Stimulated activated CD8-positive, alpha-beta memory T cell treated with anti-CD3 and anti-CD28 coated beads, Interleukin-4, amount 100 ng/mL, for 48 hours (primary cell): ENCODE data around the gene CPLX1.
A peak's percentile ranks its signal among the peaks of the same experiment; 100 is the strongest.
"Not testable (repeated sequence)": the region's sequence is repeated elsewhere in the genome, so short reads cannot be mapped to it uniquely, and the experiment has no call there.

ENCODE experiments used
- DNase-seq: peaks from one replicate; pipeline ENCODE4 v3.0.0-alpha.2; 2020

CPLX1 gene

DNA sequence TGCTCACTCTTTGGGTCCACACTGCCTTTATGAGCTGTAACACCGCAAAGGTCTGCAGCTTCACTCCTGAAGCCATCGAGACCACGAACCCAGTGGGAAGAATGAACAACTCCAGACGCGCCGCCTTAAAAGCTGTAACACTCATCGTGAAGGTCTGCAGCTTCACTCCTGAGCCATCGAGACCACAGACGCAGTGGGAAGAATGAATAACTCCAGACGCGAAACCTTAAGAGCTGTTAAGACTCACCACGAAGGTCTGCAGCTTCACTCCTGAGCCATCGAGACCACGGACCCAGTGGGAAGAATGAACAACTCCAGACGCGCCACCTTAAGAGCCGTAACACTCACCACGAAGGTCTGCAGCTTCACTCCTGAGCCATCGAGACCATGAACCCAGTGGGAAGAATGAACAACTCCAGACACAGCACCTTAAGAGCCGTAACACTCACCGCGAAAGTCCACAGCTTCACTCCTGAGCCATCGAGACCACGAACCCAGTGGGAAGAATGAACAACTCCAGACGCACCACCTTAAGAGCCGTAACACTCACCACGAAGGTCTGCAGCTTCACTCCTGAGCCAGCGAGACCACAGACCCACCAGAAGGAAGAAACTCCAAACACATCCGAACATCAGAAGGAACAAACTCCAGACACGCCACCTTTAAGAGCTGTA is 51.4 kb downstream of the CPLX1 start:
- not testable (repeated sequence) for DNase-seq

DNA sequence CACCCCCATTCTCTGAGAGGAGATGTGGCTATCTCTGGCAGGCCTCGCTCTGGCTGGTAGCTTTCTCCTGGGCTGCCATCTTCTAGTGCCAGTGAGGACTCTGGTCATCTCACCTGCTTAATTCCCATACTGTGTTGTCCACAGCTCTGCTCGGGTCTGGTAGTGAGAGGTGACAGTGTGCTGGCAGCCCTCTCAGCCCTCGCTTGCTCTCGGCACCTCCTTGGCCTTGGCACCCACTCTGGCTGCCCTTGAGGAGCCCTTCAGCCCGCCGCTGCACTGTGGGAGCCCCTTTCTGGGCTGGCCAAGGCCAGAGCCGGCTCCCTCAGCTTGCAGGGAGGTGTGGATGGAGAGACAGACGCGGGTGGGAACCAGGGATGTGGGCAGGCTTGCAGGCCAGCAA is 52.7 kb downstream of the CPLX1 start:
- DNase-seq: no peak

DNA sequence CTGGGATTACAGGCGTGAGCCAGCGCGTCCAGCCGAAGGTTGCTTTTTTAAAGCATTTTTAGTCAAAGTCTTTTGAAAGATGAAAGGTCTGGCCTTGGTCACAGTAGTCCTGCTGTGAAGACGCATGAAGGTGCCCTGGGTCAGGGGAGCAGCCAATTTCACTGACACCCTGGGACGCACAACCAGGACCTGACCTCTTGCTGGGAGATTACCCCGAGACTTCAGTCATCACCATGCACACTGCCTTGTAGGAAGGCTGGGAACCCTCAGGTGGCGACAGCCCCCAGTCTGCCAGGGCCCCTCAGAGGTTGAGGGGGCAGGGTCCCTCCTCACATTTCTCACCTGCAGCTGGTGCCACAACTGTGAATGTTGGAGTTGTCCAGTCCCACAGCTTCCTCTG is 53.2 kb downstream of the CPLX1 start:
- no peak for DNase-seq

DNA sequence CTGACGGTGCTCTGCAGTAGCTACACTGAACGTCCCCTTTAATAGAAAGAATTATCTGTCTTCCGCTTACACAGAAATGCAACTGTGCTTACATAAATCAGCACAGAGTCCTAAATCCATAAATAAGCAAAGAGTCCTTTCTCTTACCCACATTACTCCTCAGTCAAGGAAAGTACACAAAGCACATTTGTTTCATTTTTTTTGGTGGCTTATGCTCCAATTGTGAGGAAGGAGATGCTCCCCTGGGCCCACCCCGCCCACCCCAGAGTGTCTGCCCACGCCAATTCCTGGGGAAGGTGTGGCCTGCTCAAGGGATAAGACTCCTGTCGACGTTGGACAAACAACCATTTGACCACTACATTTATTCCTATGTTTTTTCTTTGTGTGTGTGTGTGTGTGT is 53.8 kb downstream of the CPLX1 start:
- DNase-seq: no peak

DNA sequence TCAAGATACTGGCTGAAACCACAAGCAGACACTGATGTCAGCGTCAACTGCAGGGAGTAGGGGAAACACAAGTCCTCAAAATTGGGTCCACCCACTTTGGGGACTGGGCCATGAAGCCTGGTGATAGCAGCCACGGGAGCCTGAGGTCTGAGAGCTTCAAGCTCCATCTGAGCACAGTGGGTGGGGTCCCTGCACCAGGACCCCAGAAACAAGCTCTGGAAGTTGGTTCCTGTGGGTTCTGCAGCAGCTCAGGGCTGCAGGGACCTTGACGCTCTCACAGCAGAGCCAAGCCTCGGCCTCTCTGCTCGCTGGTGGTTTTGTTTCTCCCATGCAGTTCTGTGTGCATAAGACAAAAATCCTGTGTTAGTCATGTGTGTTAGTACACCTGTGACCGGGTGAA is 54.5 kb downstream of the CPLX1 start:
- DNase-seq: no peak

DNA sequence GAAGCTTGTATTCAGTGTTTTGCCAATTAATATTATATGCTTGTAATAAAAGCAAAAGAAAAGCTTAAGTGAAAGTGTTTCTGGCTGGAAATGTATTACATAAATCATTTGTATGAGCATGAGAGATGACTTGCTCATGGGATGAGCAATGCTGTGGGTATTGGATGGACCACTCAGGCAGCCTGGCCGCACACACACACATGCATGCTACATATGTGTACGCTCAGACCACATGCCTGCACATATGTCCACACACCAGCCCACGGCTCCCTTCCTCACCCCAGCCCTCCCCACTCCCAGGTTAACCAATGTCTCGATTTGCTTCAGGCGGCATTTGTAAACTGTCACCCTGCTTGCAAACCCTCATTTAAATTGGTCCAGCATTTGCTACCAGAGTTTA is 55.9 kb downstream of the CPLX1 start:
- DNase-seq: no peak

DNA sequence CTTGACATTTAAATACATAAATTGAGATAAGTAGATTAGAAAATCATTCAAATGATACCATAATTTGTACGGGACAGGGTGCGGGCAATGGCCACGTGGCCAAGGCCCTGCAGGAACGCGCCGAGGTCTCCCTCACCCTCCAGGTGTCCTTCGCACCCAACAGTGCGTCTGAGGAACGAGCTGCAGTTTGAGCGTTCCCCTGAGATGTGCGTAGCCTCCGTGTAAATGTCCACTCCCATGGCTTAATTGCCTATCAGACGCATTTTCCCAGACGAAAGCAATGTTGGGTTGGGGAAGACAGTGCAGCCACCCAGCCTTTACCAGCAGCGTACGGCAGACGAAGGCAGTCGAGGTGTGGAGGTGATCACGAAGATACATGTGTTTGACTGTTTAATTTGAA is 56.4 kb downstream of the CPLX1 start:
- DNase-seq: no peak

DNA sequence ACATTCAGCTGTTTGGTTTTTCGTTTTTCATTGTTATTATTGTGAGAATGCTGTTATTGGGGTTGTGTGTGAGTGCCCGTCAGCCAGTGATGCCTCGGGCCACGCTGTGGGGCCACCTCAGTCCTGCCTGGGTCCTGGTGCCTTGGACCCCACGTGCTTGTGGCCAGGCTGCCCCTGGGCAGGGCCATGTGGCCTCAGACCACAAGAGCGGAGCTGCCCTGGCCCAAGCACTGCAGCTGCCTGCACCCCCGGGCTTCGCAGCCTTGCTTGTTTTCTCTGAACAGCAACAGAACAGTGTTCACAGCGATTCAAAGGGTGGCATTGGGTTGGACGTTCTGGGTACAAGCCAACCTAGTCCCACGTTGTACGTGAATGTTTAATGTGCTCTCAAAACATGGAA is 56.9 kb downstream of the CPLX1 start:
- no peak for DNase-seq

DNA sequence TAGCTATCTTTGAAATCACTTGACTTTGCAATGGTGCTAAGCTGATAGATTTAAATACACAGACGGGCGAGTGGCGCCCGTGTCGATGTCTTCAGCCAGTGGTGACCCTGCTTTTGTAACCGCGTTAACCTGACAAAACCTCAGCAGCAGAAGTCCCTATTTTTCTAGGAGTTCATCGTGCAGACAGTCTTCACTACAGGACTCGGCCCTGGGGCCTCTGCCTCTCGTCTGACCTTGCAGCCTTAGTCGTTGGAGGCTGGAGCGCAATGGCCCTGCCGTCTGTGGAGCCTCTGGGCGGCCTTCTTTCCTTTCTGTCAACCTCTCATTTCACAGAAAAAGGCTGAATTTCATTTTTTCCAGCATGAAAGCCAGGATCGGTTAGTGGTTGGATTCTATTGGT is 57.9 kb downstream of the CPLX1 start:
- no peak for DNase-seq

DNA sequence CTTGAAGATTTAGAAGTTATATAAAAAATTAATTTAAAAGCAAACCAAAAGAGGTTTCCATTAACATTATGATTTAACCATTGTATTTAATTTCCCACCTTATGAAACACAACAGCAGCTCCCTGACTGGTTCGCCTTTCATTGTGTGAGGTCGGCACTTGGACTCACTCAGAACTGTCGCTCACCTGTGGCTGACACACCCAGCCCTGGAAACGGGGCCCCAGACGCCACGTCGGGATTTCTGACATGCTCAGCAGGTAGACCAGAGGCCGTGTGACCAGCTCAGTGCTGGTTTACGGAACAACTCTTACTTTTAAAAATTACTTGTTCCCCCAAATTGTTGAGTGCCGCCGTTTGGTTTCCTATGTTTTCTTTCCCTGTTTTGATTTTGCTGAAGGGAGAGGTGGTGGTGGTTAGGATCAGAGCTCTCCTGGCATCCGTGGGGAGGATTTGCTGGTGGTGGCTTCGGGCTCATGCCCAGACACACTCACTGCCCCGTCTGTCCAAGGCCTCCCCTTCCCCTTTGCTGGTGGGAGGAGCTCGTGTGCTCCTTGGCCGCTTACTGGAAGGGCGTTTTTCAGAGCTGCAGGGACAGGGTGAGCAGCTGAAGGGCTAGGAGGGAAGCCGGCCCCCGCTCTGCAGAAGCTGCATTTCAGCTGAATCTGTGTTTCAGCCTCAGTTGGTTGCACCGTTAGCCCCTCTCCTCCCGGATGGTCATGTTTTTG is 59.2 kb downstream of the CPLX1 start:
- DNase-seq: no peak

DNA sequence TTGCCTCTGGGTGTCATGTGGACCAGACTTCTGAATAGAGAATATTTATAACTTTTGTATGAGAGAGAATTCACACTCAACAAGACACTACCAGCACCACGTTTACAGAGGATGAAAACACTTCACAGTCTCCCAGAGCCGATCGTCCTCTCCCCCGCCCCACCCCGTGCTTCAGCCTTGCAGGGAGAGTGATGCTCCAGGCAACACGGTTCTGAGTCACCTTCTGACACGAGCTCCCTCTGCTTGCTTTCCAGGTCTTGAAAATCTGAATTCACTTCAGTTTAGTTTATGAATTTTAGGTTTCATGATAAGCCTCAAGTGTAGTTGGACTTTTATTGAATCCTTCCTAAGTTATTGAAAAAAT is 59.8 kb downstream of the CPLX1 start:
- DNase-seq: no peak

DNA sequence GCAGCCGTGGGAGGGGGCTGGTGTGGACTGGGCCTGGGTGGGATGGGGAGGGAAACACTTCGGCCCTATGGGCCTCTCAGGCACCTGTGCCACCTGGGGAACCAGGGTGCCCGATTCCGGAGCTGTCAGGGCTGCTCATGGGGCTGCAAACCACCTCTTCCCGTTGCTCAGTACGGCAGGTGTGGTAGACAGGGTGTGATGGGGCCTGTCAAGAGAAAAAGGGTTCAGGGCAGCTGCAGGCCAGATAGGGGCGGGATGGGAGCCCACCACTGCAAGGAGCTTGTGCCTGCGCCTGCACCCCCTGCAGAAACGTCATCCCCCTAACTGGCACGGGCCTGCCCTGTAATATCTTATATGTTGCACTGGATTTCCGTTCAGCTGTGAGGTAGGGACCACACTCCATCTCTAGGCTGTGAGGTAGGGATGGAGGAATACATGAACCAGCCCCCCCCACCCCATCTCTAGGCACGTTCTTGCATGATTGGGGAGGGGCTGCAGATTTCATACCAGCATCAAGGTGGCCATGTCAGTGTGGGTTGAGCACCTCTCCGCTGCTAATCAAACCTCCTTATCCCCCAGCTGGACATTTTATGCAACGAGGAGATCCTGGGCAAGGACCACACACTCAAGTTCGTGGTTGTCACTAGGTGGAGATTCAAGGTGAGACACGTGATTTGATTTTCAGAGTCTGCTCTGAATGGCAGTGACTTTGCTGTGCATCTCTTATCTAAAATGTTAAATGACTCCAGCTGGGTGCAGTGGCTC is 61.3 kb downstream of the CPLX1 start:
- DNase-seq: peak; percentile 34

DNA sequence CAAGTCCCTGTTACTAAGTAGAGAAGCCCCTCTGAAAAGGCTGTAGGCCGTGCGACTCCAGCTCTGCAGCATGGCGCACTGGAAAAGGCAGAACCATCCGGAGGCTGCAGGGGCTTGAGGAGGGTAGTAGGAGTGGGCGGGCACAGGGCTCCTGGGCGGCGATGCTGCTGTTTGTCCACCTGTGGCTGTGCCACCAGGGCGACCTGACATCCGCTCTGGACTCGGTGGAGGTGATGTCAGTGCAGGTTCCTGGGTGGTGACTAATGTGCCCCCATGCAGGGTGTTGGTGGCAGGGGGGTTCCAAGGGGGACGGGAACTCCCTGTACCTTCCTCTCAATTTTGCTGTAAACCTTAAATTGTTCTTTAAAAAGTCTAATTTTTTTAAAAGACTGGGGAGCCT is 62.0 kb downstream of the CPLX1 start:
- peak; percentile 43 for DNase-seq

DNA sequence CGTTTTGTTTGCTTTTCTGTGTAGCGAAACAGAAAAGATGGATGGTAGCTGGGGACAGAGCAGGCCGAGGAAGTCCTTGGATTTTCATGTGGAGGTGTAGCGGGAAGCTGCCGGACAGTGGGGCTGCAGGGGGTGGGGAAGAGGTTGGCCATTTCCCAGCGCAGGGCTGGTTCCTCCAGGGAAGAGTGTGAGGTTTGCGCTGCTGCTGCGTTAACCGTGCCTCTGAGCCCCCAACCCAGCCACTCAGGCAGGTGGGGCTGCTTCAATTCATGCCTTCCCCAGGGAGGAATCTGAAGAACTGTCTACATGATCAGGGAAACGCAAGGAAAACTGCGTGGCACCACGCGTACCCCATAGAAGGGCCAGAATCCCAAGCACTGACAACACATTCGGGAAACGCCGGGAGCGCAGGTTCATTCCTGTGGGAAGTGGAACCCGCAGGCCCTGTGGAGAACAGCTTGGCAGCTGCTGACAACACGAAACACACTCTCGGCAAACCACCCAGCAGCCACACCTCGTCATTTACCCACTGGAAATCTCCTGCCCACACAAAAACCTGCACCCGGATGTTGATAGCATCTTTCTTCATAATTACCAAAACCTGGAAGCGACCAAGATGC is 62.6 kb downstream of the CPLX1 start:
- DNase-seq: peak; percentile 37

DNA sequence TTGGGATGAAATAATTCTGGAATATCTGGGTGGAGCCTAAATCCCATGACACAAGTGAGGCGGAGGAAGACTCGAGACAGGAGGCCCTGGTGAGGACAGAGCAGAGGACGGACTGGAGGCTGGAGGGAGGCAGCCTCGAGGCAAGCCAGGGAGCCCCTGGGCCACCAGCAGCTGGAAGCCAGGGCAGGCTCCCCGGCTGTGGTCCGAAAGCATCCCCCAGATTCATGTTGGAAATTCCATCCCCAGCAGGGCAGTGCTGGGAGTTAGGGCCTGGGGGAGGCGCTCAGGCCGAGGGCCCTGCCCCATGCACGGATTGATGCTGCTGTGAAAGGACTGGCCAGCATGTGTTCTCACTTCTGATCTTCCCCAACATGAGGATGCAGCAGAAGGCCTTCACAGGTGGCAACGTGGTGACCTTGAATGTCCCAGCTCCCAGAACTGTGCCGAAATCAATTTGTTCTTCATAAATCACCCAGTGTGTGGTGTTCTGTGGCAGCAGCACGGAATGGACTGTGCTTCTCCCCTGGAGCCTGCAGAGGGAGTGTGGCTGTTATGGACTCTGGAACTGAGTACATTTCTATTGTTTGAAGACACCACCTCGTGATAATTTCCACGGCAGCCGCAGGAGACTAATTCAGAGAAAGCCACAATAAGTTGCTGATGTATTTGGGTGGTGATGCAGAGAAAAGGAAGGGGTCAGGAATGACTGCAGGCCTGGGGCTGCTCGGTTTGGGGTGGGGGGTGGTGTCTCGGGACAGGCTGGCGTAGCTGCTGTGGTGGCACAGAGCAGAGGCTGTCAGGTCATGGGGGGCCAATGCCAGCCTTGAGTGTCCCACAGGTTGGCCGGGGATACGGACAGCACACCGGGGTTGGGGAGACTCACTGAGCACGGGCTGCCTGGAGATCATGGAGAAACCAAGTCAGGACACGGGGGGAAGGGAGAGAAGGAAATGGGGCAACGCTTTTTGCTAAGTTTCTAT is 63.4 kb downstream of the CPLX1 start:
- peak; percentile 41 for DNase-seq

DNA sequence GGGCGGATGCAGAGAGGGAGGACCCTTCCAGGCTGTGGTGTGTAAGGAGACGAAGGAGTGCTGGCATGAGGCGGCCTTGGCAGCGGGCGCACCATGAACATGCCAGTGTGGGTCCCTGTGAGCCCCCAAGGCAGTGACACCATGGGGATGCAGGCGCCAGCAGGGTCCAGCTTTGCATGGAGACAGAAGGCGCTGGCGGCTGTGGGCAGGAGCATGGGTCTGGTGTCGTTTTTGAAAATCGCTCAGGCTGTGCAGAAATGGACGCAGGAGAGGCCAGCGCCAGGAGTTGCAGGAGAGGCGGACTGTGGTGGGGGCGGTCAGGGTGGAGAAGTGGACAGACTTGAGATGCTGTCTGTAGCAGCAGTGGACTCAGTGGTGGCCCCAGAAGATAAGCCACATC is 64.2 kb downstream of the CPLX1 start:
- no peak for DNase-seq

DNA sequence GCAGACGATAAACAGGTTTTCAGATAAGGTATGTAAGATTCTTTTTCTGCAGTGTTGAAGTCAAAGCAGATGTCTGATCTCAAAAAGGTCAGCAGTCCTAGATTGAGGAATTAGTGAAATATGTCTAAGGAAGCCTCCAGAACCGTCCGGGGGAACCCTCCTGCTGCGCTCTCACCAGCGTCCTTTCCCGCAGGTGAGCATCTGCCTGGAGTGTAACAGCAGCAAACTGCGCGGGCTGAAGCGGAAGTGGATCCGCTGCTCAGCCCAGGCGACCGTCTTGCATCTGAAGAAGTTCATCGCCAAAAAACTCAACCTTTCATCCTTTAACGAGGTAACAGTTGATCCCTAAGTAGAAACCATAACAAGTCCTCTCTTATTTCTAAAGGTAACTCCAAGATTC is 64.8 kb downstream of the CPLX1 start:
- no peak for DNase-seq

DNA sequence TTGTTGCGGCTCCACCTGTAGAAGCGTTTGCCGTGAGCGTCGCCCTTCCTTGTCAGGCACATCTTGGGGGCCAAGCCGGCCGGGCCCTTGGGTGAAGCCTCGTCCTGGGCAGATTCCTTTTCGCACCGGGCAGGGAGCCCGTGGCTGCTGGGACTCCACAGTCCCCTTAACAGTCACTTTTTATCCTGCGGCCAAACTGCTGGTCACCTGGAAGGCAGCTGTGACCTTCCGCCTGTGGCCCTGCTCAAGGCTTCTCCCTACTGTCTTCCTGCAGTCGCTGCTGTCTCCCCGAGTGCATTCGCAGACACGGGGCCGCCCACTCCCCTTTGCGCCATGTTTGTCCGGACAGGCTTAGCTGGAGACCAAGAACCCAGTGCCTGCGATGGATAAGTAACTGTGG is 65.3 kb downstream of the CPLX1 start:
- DNase-seq: no peak

DNA sequence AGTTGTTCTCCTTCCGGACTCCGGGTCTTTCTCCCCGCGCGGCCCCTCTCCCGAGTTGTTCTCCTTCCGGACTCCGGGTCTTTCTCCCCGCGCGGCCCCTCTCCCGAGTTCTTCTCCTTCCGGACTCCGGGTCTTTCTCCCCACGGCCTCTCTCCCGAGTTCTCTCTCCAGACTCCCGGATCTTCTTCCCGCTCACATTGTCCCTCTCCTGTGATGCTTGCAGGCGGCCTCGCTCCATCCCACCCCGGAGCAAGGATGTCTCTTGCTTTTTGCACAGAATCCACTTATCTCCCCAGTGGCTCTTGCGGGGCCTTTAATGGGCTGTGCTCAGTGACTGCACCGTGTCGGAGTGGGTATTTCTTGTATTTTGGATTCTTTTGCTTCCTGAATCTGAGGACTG is 66.1 kb downstream of the CPLX1 start:
- DNase-seq: not testable (repeated sequence)

DNA sequence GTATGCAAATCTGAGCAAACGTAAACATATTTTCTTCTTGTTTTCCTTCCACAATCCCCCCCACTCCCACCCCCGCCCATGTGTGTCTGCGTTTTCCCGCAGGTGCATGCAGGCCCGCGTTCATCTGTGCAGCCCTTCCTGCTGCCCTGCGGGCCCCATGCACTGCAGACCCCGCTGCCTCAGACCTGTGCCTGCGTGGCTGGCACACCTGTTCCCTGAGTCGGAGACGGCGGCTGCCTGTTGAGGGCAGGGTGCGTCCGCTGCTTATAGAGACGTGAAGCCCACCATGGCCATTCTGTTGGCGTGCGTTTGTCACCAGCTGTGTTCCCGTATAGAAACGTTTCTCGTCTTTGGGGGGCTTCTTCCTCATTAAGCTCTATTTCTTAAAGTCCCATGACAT is 68.8 kb downstream of the CPLX1 start:
- DNase-seq: no peak

DNA sequence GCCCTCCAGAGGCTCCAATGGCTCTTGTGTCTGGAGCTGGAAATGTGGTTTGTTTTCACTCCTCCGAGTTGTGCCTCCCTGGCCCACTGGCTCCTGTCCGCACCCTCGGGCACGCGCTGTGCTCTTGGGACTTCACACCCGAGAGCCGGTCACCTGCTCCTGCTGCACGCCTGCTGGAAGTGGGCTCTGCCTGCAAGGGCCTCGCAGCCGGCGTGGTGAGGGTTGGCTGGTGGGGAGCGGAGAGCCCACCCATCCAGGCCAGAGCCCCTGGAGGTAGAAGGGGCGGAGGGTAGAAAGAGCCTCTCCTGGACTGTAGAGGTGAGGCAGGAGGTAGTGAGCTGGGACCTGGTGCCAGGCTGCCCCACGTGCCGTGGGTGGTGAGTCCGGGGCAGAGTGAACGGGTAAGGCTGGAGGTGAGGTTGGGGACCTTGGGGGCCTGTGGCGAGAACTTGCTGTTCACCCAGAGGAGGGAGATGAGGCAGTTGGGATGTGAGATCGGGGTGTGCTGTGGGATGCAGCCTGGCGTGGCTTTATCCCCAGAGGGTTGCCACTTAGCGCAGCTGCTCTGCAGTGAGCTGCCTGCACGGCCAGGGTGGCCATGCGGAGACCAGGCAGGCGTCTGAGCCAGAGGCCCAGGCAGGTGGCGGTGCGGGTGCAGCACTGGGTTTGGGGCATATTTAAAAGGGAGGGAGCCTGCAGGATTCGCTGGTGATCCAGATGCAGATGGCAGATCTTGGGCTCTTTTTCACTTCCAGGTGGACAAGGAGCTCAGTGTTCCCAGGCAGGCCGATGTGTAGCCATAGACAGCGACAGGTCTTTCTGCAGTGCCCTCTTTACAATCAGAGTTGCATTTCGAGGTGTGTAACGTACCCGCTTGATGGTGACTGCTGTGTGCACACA is 71.5 kb downstream of the CPLX1 start:
- no peak for DNase-seq
